ENCODE measurements around the gene RAP1B. TPM values are rescaled to one million over a fixed set of nuclear protein-coding genes. Genes with fewer than 3 reads are reported as not detected.
"Not testable (repeated sequence)": the region's sequence is repeated elsewhere in the genome, so short reads cannot be mapped to it uniquely, and the experiment has no call there.

The RAP1B gene
- total RNA-seq, 1 donor from 2014 or later: 66.4 TPM

- FAIRE-seq (no peak), DNase-seq (ENCODE audit: low spot score in 2 of 2) (no peak)
These were observed 20.5 kb downstream of the RAP1B start for GRCh38 chr12:68631227-68631626.

- DNase-seq (ENCODE audit: low spot score in 2 of 2) (no peak), FAIRE-seq (no peak)
These were observed 21.8 kb downstream of the RAP1B start for GRCh38 chr12:68632486-68632885.

DNA sequence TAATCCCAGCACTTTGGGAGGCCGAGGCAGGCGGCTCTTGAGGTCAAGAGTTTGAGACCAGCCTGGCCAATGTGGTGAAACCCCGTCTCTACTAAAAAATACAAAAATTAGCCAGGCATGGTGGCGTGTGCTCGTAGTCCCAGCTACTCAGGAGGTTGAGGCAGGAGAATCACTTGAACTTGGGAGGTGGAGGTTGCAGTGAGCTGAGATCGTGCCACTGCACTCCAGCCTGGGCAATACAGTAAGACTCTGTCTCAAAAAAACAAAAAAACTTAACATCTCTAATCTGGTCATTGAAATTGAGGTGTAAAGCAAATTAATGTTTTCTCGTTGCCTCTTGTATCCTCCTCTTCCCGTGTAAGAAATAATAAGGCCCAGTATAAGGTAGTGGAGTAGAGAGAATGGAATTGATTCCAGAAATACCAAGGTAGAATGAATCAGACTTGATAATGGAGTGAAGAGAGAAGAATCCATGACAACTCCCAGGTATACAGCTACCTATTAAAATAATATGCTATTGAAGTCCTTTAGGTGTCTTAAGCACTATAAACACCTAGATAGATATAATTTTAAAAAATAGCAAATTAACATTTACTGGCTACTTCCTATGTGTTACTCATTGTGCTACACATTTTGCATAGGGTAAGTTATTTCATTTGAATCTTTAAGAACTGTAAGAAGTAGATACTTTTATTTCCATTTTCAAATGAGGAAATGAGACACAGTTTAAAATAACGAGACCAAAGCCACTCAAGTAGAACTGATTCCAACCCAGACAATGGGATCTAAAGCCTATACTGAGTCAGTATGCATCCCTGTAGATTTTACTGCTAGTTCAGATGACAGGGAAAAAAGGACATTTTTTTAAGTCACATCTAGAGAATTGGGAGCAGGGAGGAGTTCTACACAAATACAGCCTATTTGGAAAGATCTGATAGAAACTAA is 23.2 kb downstream of the RAP1B start:
- FAIRE-seq: no peak
- no peak for DNase-seq (ENCODE audit: low spot score in 2 of 2)

GRCh38 chr12:68636268-68636667 is 25.6 kb downstream of the RAP1B start:
- FAIRE-seq (no peak), DNase-seq (ENCODE audit: low spot score in 2 of 2) (no peak)

- not testable (repeated sequence) for FAIRE-seq; DNase-seq (ENCODE audit: low spot score in 2 of 2)
These were observed 26.7 kb downstream of the RAP1B start for GRCh38 chr12:68637439-68637838.

GRCh38 chr12:68638171-68638570 is 27.5 kb downstream of the RAP1B start:
- FAIRE-seq: no peak

GRCh38 chr12:68638721-68639395 is 28.2 kb downstream of the RAP1B start:
- no peak for DNase-seq (ENCODE audit: low spot score in 2 of 2)
- no peak for FAIRE-seq

More at GRCh38 chr12:68638171-68638570, 27.5 kb downstream of the RAP1B start:
- DNase-seq (ENCODE audit: low spot score in 2 of 2): no peak

DNA sequence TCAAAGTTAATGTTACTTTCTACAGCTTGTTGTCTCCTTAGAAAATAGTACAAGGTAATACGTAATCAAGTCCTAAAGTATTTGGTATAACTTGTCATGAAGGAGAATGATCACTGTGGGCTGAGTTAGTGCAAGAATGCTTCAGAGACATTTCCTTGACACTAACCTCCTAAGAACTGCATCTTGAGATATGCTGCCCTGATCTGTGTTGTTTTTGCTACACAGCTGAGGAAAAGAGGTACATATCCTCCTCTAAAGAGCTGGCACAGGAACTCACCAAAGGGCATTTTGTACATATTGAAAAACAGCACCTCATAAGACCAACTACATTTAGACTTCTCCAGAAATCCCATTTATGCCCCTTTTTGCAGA is 28.7 kb downstream of the RAP1B start:
- no peak for DNase-seq (ENCODE audit: low spot score in 2 of 2)
- FAIRE-seq: no peak

DNA sequence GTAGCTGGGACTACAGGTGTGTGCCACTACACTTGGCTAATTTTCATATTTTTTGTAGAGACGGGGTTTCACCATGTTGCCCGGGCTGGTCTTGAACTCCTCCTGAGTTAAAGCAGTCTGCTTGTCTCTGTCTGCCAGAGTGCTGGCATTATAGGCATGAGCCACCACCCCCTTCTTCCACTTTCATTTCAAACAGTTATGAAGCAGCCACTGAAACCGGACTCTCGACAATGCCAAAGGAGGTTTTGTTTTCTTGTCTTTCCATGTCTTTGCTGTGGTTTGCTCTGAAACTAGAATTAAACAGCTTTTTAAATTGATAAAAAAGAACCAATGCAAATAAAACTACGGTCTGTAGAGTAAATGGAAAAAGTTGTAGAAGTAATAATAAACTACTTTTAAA is 30.4 kb downstream of the RAP1B start:
- DNase-seq (ENCODE audit: low spot score in 2 of 2): no peak
- no peak for FAIRE-seq

- no peak for FAIRE-seq
- no peak for DNase-seq (ENCODE audit: low spot score in 2 of 2)
These were observed 35.8 kb downstream of the RAP1B start for GRCh38 chr12:68646484-68646883.

DNA sequence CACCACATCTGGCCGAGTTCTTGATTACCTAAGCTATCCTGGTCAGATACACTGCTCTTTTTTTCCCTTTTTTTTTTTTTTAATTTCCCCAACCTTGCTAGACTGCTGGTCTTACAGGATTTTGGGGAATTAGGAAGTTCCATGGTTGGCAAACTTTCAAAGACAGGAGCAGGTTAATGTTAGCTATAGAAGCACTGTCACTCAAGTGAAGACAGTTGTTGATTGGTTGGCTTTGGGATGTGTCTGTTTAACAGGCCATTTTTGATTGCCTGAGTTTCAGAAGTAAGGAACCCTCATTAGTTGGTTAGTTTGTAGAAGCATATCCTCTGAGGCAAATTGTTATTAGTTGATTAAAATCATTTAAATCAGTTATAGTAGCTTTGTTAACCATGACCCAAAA is 36.8 kb downstream of the RAP1B start:
- FAIRE-seq (no peak), DNase-seq (ENCODE audit: low spot score in 2 of 2) (no peak)

- DNase-seq (ENCODE audit: low spot score in 2 of 2) (no peak), FAIRE-seq (no peak)
These were observed 37.5 kb downstream of the RAP1B start for GRCh38 chr12:68648179-68648578.

DNA sequence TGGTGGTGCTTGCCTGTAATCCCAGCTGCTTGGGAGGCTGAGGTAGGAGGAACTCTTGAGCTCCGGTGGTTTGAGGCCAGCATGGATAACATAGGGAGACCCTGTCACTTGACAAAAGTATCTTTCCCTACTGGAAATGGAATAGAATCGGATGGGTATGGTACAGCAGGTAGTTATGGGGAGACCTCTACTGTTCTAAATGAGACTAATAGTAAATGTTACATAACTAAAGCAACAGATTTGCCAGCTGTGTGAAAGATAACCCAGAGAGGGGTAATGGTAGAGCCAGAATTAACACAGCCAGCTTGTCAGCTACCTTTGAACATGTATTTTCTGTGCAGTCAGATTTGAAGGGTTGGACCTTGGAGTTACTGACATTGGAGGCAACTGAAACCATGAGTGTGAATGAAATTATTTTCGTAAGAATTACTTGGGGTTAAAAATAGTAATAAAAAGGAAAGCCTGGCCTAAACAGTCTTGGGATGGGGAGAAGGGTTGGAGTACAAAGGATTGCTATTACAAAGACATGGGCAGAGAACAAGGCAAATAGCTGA is 54.4 kb downstream of the RAP1B start:
- FAIRE-seq (no peak), DNase-seq (ENCODE audit: low spot score in 2 of 2) (peak in 1 of 2 donors; percentile 20)

- FAIRE-seq: no peak
- DNase-seq (ENCODE audit: low spot score in 2 of 2): no peak
These were observed 56.6 kb downstream of the RAP1B start for GRCh38 chr12:68667291-68667690.

DNA sequence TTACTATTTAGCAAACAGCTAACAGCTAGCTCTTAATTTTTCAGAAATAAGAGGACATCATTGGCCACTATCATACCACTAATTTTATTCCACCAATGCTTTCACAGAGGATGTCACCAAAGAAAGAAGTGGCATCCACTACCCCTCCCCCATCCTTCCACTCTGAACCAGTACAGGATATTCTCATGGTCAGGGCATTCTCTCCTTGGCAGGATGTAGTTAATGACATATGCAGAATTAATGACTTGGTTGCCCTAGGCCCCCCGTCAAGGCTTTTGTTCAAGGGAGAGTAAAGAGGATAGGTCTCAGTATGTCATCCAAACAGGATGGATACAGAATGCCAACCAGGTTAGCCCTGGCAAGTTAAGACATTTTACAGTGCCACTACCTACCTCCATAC is 57.2 kb downstream of the RAP1B start:
- FAIRE-seq (no peak), DNase-seq (ENCODE audit: low spot score in 2 of 2) (no peak)

- no peak for FAIRE-seq
These were observed 60.5 kb downstream of the RAP1B start for GRCh38 chr12:68671179-68671578.

GRCh38 chr12:68673788-68674187 is 63.1 kb downstream of the RAP1B start:
- FAIRE-seq: no peak
- DNase-seq (ENCODE audit: low spot score in 2 of 2): no peak

More at GRCh38 chr12:68671179-68671578, 60.5 kb downstream of the RAP1B start:
- DNase-seq (ENCODE audit: low spot score in 2 of 2): no peak

DNA sequence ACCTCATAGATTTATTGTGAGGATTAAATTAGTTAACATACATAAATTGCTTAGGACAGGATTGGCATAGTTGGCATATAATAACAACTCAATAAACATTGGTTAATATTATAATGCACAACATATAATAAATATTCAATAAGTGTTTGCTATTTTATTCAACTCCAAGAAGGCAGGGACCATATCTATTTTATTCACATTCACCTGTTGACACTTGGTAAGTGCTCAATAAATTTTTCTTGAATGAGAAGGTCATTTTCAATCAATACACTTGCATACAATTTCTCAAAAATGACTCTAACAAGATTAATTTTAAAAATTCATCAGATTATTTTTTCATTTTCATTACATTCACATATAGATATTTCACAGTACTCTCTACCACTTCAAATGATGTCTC is 63.7 kb downstream of the RAP1B start:
- FAIRE-seq (no peak), DNase-seq (ENCODE audit: low spot score in 2 of 2) (no peak)

DNA sequence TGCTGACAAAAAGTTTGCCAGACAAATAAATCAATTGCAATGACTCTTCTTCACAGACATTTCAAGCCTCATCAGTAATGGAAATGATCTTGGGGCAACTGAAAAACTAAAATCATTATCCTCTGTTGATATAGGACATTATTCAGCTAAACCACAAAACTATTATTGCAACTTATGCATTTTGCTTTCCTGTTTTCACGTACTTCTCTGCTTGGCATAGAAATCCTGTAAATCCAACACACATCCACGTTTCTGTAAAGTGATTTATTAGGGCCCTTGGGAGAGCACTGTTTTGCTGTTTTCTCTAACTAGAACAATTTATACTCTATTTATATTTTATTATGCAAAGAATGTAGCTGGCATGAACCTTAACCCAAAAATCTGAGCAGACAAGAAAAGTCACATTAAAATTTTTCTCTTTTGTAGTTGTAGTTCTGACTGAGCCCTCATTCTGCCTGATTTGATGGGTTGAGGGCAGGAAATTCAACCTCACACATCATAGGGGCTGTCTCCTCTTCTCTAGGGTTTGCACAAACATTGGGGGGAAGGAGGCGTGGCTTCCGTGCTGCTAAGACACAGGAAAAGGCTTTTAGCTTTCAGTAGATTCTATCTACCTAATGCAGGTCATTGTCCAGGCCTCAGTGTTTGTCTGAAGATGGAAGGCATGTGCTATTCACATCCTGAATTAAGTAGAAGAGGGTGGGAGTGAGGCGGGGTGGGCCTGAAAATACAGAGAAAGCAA is 64.6 kb downstream of the RAP1B start:
- DNase-seq (ENCODE audit: low spot score in 2 of 2): no peak
- FAIRE-seq: no peak

GRCh38 chr12:68676854-68677253 is 66.2 kb downstream of the RAP1B start:
- not testable (repeated sequence) for FAIRE-seq; DNase-seq (ENCODE audit: low spot score in 2 of 2)

- DNase-seq (ENCODE audit: low spot score in 2 of 2) (no peak), FAIRE-seq (no peak)
These were observed 75.5 kb downstream of the RAP1B start for GRCh38 chr12:68686262-68686594.

Measured in frontal cortex (tissue), 4 donors.